ENCODE results near the gene GRAMD4. TPM values are rescaled to one million over a fixed set of nuclear protein-coding genes. Genes with fewer than 3 reads are reported as not detected.

GRAMD4 gene
- total RNA-seq, 2 donors from 2014 or later, result 38.0 to 43.3 TPM

- Mint-ChIP-seq H3K27ac (peak overlapping the region; percentile 72), H3K36me3 (ENCODE audit: low read depth) (no peaks in the 10 kb centered on the region), H3K4me3 (no peak overlapping the region), H3K27me3 (ENCODE audit: insufficient read depth) (no peaks in the 10 kb centered on the region), H3K9me3 (no peaks in the 10 kb centered on the region), H3K4me1 (peaks cover 13% of the 10 kb centered on the region)
- Histone ChIP-seq H3K9me3 (ENCODE audit: control insufficient read depth, low read length) (no peaks in the 10 kb centered on the region), H3K27me3 (ENCODE audit: control insufficient read depth, insufficient read depth, low read length, poor library complexity, severe bottlenecking) (no peaks in the 10 kb centered on the region), H3K36me3 (ENCODE audit: control insufficient read depth, insufficient read depth, low read length) (no peaks in the 10 kb centered on the region), H3K4me3 (ENCODE audit: low read length) (no peak overlapping the region), H3K27ac (ENCODE audit: low read depth, low read length) (no peak overlapping the region), H3K9ac (ENCODE audit: extremely low read depth, low read length, poor library complexity, severe bottlenecking) (no peak overlapping the region), H3K4me1 (ENCODE audit: control insufficient read depth, insufficient read depth, low read length) (no peaks in the 10 kb centered on the region)
- 87 to 91% methylated on average over 20 to 29 of the region's 29 CpGs for WGBS, 2 experiments (ENCODE audit: insufficient coverage in 1 of 2, insufficient read length in 1 of 2)
- DNase-seq, result no peak
- no peak for TF ChIP-seq CTCF (conservative IDR thresholded peaks at IDR 0.05)
Measured at GRCh38 chr22:46617986-46618647, 2.1 kb upstream of the GRAMD4 start.

DNA sequence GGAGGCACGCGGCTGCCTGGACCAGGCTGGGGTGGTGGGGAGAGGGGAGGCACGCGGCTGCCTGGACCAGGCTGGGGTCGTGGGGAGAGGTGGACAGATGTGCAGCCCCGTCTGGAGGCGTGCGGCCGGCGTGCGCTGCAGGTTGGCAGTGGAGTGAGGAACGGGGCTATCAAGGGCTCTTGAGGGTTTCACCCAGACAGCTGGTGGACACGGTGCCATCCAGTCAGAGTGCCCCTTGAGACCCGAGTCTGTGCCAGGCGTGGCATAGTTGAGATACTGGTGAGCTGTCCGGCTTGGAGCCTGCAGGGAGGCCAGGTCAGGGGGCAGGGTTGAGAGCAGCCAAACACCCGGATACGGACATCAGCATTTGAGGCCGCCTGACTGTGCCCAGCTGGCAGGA is 1.5 kb upstream of the GRAMD4 start:
- Mint-ChIP-seq H3K4me3 (no peak overlapping the region), H3K27ac (no peak overlapping the region), H3K27me3 (ENCODE audit: insufficient read depth) (no peaks in the 10 kb centered on the region), H3K4me1 (peaks cover 9% of the 10 kb centered on the region), H3K9me3 (no peaks in the 10 kb centered on the region), H3K36me3 (ENCODE audit: low read depth) (no peaks in the 10 kb centered on the region)
- no peak for DNase-seq
- no peaks in the 10 kb centered on the region for H3K9me3 ChIP-seq (ENCODE audit: control insufficient read depth, low read length)
- no peak for TF ChIP-seq CTCF (conservative IDR thresholded peaks at IDR 0.05)
- WGBS, 2 experiments (ENCODE audit: insufficient coverage in 1 of 2, insufficient read length in 1 of 2), result 95 to 99% methylated on average over 18 to 19 of the region's 19 CpGs
- H3K36me3 ChIP-seq (ENCODE audit: control insufficient read depth, insufficient read depth, low read length), result no peaks in the 10 kb centered on the region
- no peaks in the 10 kb centered on the region for H3K27me3 ChIP-seq (ENCODE audit: control insufficient read depth, insufficient read depth, low read length, poor library complexity, severe bottlenecking)
- H3K9ac ChIP-seq (ENCODE audit: extremely low read depth, low read length, poor library complexity, severe bottlenecking), result no peak overlapping the region
- H3K4me3 ChIP-seq (ENCODE audit: low read length), result no peak overlapping the region
- H3K27ac ChIP-seq (ENCODE audit: low read depth, low read length), result no peak overlapping the region
- no peaks in the 10 kb centered on the region for H3K4me1 ChIP-seq (ENCODE audit: control insufficient read depth, insufficient read depth, low read length)

DNA sequence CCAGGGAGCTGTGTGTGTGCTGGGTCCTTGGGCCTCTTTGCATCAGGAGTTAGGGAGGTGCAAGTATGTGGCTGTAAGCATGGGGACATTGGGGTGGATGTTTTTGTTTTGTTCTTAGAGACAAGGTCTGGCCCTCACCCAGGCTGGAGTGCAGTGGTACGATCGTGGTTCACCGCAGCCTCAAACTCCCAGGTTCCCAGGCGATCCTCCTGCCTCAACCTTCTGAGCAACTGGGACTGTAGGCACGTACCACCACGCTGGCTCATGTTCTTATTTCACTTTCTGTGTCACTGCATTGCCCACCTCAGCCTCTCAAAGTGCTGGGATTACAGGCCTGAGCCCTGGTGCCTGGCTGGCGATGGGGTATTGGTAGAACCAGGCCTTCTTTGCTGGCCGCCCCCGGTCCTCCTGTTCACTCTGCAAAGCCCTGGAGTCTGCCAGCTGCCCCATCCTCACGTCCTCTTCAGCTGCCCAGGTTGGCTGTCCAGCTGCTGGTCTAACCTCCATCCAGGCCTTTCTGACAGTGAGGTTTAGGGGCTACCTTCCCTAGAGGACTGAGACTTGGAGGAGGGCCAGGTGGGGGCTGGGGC is 851 bp upstream of the GRAMD4 start:
- no peaks in the 10 kb centered on the region for H3K9me3 Mint-ChIP-seq
- no peak overlapping the region for H3K27ac Mint-ChIP-seq
- Histone ChIP-seq H3K9me3 (ENCODE audit: control insufficient read depth, low read length) (no peaks in the 10 kb centered on the region), H3K9ac (ENCODE audit: extremely low read depth, low read length, poor library complexity, severe bottlenecking) (no peak overlapping the region), H3K4me1 (ENCODE audit: control insufficient read depth, insufficient read depth, low read length) (no peaks in the 10 kb centered on the region), H3K27ac (ENCODE audit: low read depth, low read length) (peak overlapping the region; percentile 22), H3K4me3 (ENCODE audit: low read length) (no peak overlapping the region), H3K27me3 (ENCODE audit: control insufficient read depth, insufficient read depth, low read length, poor library complexity, severe bottlenecking) (no peaks in the 10 kb centered on the region), H3K36me3 (ENCODE audit: control insufficient read depth, insufficient read depth, low read length) (no peaks in the 10 kb centered on the region)
- no peak for DNase-seq
- WGBS, 2 experiments (ENCODE audit: insufficient coverage in 1 of 2, insufficient read length in 1 of 2), result 89 to 92% methylated on average over 9 to 10 of the region's 10 CpGs
- H3K4me1 Mint-ChIP-seq, result peaks cover 4% of the 10 kb centered on the region
- no peaks in the 10 kb centered on the region for H3K27me3 Mint-ChIP-seq (ENCODE audit: insufficient read depth)
- no peak overlapping the region for H3K4me3 Mint-ChIP-seq
- H3K36me3 Mint-ChIP-seq (ENCODE audit: low read depth), result no peaks in the 10 kb centered on the region
- no peak for TF ChIP-seq CTCF (conservative IDR thresholded peaks at IDR 0.05)
